Panc1 (cell line): Measurements from ENCODE around the gene MCM7. TPM values are rescaled to one million over a fixed set of nuclear protein-coding genes. Genes with fewer than 3 reads are reported as not detected.

Source experiments
- ATAC-seq: fragments of 200-7000 bp; cut with Tn5 transposase; 2 replicates; pipeline ENCODE4 v1.9.1; 2020; ENCODE audit warnings: mild to moderate bottlenecking, moderate library complexity
- BruUV-seq: library from RNA; stranded (reverse); fragments of 400-500 nt; replicated peaks from 2 replicates; lab custom pipeline; 2021; lab: Mats Ljungman, UMichigan
- CTCF ChIA-PET: fragments of 300-600 bp; sonication (Branson Sonifier 250); formaldehyde crosslinking; loops from one replicate; lab custom pipeline; 2022; ENCODE audit warnings: antibody characterized with exemption; lab: Charles Lee
- POLR2A ChIA-PET: fragments of 300-600 bp; sonication (Branson Sonifier 250); formaldehyde crosslinking; loops from one replicate; lab custom pipeline; 2022; ENCODE audit warnings: antibody characterized with exemption; lab: Charles Lee
- DNase-seq: peaks from one replicate; pipeline ENCODE4 v3.0.0-alpha.2; 2010; ENCODE audit warnings: low read depth, low spot score
- H3K27ac ChIP-seq: 2 replicates; pipeline ENCODE4 v1.5.1; 2011; ENCODE audit warnings: mild to moderate bottlenecking, low read length, inconsistent platforms
- H3K27me3 ChIP-seq: fragments of 200-500 bp; sonication (Bioruptor generic); 2 replicates; pipeline ENCODE4 v1.6.0; 2014; ENCODE audit warnings: low read length, inconsistent platforms; ENCODE audit not compliant: control insufficient read depth, insufficient read depth
- H3K36me3 ChIP-seq: fragments of 200-500 bp; sonication (Bioruptor generic); 2 replicates; pipeline ENCODE4 v1.5.1; 2014; ENCODE audit warnings: inconsistent platforms, mild to moderate bottlenecking, low read length, moderate library complexity; ENCODE audit not compliant: control insufficient read depth, insufficient read depth
- H3K4me1 ChIP-seq: 2 replicates; pipeline ENCODE4 v1.5.1; 2011; ENCODE audit warnings: inconsistent platforms, mild to moderate bottlenecking, low read length, moderate library complexity; ENCODE audit not compliant: control insufficient read depth, insufficient read depth
- H3K4me3 ChIP-seq, 2 experiments: 2 replicates each; pipeline ENCODE4 v1.5.1; 2011 to 2012; ENCODE audit warnings: low read depth in 2 of 2, low read length in 2 of 2, mild to moderate bottlenecking in 2 of 2, inconsistent platforms in 1 of 2, moderate library complexity in 1 of 2
- H3K9me3 ChIP-seq: fragments of 200-500 bp; sonication (Bioruptor generic); 2 replicates; pipeline ENCODE4 v1.5.1; 2014; ENCODE audit warnings: low read depth, mild to moderate bottlenecking, inconsistent platforms, low read length, moderate library complexity; ENCODE audit not compliant: control insufficient read depth, insufficient read depth
- POLR2AphosphoS5 ChIP-seq: IDR thresholded peaks from 2 replicates; pipeline ENCODE4 v1.6.1; 2012; ENCODE audit warnings: mild to moderate bottlenecking, low read depth, low read length, moderate library complexity
- SIN3A ChIP-seq: IDR thresholded peaks from 2 replicates; pipeline ENCODE4 v1.6.1; 2012; ENCODE audit warnings: low read depth, mild to moderate bottlenecking, low read length, moderate library complexity, borderline replicate concordance; ENCODE audit not compliant: insufficient read depth
- TCF7L2 ChIP-seq: IDR thresholded peaks from 2 replicates; pipeline ENCODE4 v1.6.1; 2011; ENCODE audit warnings: mild to moderate bottlenecking, low read depth, low read length, inconsistent platforms
- in situ Hi-C: cut with HindIII; loops from 2 replicates; pipeline ENCODE4 v1.10.0; 2016; ENCODE audit warnings: low sequenced_read_pairs, low pct_unique_long_range_greater_than_20kb
- intact Hi-C: fragments of 100-400 bp; cut with micrococcal nuclease; formaldehyde crosslinking; loops from one replicate; pipeline ENCODE4 v1.10.0; 2022; ENCODE audit not compliant: unreplicated experiment
- total RNA-seq: library from RNA; stranded (reverse); gene quantifications from one replicate; pipeline ENCODE4 v1.2.1, GENCODE V29; 2021; ENCODE audit not compliant: unreplicated experiment
- TF ChIP-seq, protein P1 (sequence below): fragments of 450-650 bp; IDR thresholded peaks from 2 replicates; pipeline ENCODE4 v1.5.1; 2017; ENCODE audit warnings: mild to moderate bottlenecking
- TF ChIP-seq, protein P2 (sequence below), 2 experiments: IDR thresholded peaks; 2 replicates each; pipeline ENCODE4 v1.6.1; 2011 to 2012; ENCODE audit warnings: low read depth in 2 of 2, control low read depth in 1 of 2, low read length in 1 of 2, mild to moderate bottlenecking in 1 of 2, moderate library complexity in 1 of 2; ENCODE audit not compliant: insufficient read depth in 1 of 2

Gene MCM7
- total RNA-seq, 1 experiment from 2014 or later: 258 TPM

DNA sequence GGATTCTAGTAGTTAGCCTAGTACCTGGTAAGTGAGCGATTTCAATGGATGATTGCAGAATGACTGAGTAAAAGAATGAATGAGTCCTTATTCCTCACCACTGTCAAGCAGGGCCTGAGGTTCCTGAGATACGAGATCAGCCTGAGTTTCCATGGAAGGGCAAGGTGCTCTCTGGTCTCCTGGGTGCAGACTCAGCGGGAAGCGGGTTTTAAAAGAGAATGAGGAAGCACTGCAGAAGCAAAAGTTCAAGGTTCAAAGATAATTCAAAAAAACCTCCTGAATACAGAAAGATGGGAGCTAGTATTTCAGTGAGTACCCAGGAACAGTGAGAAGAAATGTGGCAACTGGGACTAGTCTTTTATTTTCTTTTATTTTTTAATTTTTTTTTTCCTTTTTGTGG is 24.0 kb downstream of the MCM7 start:
- peaks cover 37% of the 10 kb centered on the region for H3K9me3 ChIP-seq

DNA sequence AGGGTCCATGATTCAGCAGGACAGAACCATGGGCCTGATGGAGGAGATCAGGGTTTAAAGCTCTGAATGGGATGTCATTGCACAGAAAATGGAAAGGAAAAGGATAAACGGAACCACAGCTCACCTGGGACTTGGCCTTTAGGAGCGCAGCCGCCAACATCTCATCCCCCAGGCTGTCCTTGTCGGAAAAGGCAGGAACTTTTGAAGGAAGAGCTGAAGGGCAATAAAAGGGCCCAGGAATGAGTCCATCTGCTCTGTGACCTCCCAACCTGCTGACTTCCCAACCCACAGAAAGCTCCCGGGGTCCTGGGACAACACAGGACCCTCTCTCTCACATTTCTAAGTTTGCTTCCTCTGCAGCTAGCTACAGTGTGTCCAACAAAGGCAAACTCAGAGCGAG is 25.8 kb downstream of the MCM7 start:
- Histone ChIP-seq H3K4me1 (no peaks in the 10 kb centered on the region), H3K9me3 (peaks cover 54% of the 10 kb centered on the region), H3K36me3 (peaks cover 15% of the 10 kb centered on the region), H3K4me3 (no peak overlapping the region), H3K27ac (no peak overlapping the region), H3K27me3 (no peaks in the 10 kb centered on the region)
- intact Hi-C loops: no loop called here
- POLR2A ChIA-PET: no interaction called here
- CTCF ChIA-PET: no interaction called here
- DNase-seq (no peak), ATAC-seq (no peak)
- in situ Hi-C loops: no loop called here
- BruUV-seq: no TSS peak
- TF ChIP-seq, protein P1, sequence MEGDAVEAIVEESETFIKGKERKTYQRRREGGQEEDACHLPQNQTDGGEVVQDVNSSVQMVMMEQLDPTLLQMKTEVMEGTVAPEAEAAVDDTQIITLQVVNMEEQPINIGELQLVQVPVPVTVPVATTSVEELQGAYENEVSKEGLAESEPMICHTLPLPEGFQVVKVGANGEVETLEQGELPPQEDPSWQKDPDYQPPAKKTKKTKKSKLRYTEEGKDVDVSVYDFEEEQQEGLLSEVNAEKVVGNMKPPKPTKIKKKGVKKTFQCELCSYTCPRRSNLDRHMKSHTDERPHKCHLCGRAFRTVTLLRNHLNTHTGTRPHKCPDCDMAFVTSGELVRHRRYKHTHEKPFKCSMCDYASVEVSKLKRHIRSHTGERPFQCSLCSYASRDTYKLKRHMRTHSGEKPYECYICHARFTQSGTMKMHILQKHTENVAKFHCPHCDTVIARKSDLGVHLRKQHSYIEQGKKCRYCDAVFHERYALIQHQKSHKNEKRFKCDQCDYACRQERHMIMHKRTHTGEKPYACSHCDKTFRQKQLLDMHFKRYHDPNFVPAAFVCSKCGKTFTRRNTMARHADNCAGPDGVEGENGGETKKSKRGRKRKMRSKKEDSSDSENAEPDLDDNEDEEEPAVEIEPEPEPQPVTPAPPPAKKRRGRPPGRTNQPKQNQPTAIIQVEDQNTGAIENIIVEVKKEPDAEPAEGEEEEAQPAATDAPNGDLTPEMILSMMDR: no peak
- TF ChIP-seq, protein P2, sequence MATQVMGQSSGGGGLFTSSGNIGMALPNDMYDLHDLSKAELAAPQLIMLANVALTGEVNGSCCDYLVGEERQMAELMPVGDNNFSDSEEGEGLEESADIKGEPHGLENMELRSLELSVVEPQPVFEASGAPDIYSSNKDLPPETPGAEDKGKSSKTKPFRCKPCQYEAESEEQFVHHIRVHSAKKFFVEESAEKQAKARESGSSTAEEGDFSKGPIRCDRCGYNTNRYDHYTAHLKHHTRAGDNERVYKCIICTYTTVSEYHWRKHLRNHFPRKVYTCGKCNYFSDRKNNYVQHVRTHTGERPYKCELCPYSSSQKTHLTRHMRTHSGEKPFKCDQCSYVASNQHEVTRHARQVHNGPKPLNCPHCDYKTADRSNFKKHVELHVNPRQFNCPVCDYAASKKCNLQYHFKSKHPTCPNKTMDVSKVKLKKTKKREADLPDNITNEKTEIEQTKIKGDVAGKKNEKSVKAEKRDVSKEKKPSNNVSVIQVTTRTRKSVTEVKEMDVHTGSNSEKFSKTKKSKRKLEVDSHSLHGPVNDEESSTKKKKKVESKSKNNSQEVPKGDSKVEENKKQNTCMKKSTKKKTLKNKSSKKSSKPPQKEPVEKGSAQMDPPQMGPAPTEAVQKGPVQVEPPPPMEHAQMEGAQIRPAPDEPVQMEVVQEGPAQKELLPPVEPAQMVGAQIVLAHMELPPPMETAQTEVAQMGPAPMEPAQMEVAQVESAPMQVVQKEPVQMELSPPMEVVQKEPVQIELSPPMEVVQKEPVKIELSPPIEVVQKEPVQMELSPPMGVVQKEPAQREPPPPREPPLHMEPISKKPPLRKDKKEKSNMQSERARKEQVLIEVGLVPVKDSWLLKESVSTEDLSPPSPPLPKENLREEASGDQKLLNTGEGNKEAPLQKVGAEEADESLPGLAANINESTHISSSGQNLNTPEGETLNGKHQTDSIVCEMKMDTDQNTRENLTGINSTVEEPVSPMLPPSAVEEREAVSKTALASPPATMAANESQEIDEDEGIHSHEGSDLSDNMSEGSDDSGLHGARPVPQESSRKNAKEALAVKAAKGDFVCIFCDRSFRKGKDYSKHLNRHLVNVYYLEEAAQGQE (IDR thresholded peaks at IDR 0.05; ENCODE audit: insufficient read depth in 1 of 2, low read depth in 2 of 2, low read length in 1 of 2): no peak
- TF ChIP-seq POLR2AphosphoS5 (no peak), TCF7L2 (no peak), SIN3A (no peak)

More for the DNA sequence above, 24.0 kb downstream of the MCM7 start:
- ATAC-seq (no peak), DNase-seq (no peak)
- Histone ChIP-seq H3K27ac (no peak overlapping the region), H3K4me1 (no peaks in the 10 kb centered on the region), H3K4me3 (no peak overlapping the region), H3K36me3 (peaks cover 12% of the 10 kb centered on the region), H3K27me3 (no peaks in the 10 kb centered on the region)
- BruUV-seq: no TSS peak
- TF ChIP-seq, protein P1: no peak
- TF ChIP-seq, protein P2 (IDR thresholded peaks at IDR 0.05; ENCODE audit: insufficient read depth in 1 of 2, low read depth in 2 of 2, low read length in 1 of 2): no peak
- TF ChIP-seq SIN3A: no peak
- no peak for TF ChIP-seq TCF7L2
- TF ChIP-seq POLR2AphosphoS5: no peak
- in situ Hi-C loops: no loop called here
- ChIA-PET POLR2A (interaction anchor here (0.5 to 0.6 kb wide), 2 partner anchors 82 to 204 kb away, joined by 3 to 6 read pairs; no protein-coding TSS in a partner anchor), CTCF (no interaction called here)
- intact Hi-C loops: no loop called here
